NCI-H2107 (cell line): ENCODE measurements around the gene WNK1.
"Not testable (repeated sequence)": the region's sequence is repeated elsewhere in the genome, so short reads cannot be mapped to it uniquely, and the experiment has no call there.

Experiments used
- DNase-seq: peaks from one replicate; lab custom pipeline; 2025; lab: John Stamatoyannopoulos, UW

The WNK1 gene

DNA sequence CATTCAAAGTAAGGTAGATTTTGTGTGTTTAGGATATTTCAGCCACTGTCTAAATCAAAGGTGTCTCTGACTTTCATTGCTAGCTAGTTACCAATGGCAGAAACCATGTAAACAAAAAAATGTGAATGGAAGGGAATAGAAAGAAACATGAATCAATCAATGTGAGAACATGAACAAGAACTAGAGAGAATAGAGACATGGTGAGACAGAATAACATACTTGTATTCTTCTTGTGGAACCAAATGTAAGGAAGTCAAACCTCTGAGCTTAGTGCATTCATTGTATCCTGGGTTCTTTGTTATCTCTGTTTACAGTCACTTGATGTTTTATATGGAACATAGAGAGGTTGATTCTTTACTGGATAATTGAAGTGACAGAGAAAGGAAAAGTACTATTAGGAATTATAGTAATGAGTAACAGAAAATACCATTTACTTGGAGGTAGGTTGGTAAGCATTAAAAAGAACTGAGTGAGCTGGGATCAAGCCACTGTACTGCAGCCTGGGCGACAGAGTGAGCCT, 2.6 kb upstream of the WNK1 start:
- DNase-seq: no peak

DNA sequence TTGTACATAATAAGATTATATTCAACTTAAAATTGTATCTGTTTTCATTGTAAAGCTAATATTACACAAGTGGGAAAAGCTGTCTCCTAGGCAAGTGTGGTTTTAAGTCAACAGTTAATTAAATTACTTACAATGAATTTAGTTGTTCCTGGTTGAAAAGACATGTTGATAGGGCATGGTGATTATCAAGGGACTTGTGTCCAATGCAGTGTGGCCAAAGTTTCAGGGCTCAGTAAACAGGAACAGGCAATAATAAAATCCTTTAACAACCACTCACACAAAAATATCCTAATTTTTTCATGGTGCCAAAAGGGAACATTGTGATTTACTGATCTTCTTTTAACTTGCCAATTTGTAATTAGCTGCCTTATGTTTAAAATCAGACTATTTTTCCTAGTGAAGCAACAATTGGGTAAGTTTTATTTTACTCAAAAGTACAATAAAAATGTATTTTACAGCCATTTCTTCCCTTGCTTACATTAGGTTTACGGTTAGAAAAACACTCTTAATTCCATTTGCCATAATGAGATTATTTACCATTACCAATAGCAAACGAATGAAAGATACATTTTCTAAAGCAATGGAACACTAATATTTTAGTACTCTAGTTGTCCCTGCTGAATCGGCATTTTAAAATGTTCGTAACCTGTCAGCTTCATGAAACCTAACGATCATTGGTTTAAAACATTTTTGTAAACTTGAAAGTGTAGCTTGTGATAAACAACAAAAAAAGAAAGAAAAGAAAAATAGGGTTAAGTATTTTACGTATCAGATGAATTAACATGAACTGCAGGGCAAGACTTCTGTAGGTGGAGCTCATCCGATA, 1.8 kb upstream of the WNK1 start:
- no peak for DNase-seq

DNA sequence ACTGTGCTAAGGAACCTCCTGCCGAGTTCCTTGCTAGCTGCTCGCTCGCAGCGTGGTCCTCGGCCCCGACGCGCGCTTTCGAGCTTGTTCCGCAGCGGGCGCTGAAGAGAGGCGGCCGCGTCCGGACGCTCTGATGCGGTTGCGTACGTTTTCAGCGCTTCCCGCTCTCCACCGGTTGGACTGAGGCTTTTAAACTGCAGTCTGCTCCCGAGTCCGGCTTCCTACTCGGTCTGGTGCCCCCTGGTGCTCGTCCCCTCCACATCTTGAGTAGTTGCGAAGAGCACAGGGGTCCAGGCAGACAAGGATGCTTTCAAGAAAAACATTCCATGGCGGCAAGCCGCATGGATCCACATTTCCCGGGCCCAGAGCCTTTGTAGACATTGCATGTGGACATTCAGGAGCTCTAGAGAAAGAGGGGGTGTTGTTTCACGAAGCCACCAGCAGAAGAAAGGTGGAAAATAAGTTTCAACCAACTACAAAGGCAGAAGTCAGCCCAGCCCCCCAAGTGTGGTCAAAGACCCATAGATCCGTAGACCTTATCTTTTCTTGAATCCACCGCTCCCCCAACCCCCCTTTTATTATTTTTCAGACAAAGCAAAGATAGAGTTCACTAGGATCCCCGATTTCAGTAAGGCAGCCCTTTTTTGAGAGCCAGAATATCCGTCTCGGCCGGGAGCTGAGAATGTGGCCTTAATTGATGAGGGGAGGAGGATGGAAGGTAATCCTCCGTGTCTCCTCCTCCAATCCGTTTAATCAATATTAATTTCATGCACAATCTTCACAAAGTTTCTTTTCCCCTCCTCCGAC, 984 bp upstream of the WNK1 start:
- DNase-seq: peak; percentile 91

DNA sequence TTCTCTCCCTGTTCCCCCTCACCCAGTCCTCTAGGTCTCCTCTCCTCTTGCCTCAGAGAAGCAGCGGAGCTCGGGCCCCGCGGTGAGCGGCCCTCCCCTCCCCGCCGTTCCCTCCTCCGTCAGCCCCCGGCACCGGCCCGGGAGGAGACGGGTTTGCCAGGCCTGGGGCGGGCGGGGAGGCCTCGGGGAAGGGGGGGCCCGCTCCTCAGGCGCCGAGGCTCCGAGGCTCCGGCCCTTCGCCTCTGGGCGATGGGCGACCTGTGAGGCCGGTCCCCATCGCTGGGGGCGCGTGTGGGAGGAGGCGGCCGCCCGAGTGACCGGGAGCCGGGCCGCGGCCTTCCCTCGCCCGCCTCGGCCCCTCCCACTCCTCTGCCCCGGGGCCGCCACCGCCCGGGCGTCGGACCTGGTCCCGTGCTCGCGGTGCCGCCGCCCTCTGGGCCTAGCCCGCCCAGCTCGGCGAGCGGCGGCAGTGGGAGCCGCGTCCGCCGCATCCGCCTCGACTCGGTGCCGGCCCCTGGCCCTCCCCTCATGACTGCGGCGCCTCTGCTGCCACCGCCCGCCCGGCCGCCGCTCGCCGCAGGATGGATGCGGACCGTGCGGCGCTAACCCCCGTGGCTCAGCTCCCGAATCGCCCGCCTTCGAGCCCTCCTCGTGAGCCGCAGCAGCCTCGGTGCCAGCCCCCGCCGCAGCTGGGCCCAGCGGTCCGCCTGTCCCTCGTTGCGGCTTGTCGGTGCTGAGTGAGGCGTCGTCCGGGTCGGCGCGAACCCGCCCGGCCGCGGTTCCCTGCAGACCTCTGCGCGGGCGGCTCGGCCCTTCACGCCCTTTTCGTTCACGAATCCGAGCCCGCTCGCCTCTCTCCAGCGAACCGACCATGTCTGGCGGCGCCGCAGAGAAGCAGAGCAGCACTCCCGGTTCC, 574 bp downstream of the WNK1 start:
- DNase-seq: peak; percentile 57

DNA sequence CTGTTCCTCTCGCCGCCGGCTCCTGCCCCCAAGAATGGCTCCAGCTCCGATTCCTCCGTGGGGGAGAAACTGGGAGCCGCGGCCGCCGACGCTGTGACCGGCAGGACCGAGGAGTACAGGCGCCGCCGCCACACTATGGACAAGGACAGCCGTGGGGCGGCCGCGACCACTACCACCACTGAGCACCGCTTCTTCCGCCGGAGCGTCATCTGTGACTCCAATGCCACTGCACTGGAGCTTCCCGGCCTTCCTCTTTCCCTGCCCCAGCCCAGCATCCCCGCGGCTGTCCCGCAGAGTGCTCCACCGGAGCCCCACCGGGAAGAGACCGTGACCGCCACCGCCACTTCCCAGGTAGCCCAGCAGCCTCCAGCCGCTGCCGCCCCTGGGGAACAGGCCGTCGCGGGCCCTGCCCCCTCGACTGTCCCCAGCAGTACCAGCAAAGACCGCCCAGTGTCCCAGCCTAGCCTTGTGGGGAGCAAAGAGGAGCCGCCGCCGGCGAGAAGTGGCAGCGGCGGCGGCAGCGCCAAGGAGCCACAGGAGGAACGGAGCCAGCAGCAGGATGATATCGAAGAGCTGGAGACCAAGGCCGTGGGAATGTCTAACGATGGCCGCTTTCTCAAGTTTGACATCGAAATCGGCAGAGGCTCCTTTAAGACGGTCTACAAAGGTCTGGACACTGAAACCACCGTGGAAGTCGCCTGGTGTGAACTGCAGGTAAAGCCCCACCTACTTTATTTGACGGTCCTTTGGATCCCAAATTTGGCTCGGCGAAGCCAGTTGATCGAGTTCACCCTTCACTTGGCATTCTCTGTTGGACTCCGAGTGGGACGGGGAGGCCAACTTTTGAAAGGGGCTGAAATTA, 1.5 kb downstream of the WNK1 start:
- no peak for DNase-seq

DNA sequence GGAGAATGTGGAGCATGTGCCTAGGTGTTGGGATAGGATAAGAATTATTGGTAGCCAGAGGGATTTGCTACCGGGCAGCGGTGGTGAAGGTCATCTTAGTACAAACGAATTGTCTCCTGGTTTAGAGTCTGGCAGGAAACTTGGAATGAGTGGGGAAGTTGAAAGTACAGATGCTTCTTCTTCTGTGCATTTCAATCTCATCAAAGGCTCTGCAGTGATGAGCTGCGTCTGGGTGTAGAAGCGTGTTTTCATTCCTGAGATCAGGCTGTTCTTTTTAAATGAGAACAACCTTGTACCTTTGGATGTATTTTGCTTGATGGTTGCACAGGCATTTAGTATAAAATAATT, 2.1 kb downstream of the WNK1 start:
- no peak for DNase-seq

DNA sequence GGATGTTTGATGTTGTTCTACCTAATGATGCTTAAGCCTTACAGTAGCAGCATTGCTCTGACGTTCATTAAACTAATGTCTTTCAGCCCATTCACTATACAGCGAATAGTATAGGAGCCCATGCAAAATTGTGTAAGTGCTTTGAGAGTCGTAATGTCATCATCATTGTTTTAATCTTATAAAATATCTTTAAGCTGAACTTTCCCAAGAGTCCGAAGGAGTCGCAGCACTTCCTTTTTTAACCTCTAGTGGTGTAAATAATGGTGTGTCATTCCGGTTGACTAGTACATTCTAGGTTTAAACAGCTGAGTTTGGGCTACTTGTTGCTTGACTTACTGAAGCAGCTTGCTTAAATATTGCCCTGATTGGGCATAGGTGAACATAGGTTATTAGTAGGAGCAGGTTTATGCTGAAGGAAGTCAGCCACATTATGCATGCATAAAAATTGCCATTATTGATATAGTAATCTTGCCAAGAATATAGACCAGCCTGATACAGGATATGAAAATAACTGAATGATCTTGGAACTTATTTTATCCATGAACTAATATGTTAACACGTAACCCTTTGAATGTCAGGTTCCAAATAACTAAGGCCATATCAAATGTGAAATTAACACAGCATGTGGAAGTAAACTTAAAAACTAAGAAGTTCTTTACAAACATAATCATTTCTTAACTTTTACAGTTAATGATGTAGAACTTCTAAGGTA, 2.6 kb downstream of the WNK1 start:
- no peak for DNase-seq

DNA sequence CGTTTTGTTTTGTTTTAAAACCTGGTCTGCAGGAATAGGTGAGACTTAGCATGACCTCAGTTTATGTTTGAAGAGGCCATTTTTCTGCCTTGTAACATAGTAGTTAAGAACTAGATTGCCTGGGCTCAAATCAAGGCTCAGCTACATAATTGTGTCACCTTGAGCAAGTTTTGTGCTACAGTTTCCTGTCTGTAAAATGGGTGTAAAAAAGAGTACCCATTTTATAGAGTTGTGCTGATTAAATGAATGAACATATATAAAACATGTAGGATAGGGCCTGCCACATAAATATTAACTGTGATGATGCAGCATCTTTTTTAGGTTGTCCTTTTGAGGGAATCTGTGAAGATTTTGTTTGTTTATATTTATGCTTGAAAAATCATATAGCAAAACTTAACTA, 7.2 kb downstream of the WNK1 start:
- no peak for DNase-seq

DNA sequence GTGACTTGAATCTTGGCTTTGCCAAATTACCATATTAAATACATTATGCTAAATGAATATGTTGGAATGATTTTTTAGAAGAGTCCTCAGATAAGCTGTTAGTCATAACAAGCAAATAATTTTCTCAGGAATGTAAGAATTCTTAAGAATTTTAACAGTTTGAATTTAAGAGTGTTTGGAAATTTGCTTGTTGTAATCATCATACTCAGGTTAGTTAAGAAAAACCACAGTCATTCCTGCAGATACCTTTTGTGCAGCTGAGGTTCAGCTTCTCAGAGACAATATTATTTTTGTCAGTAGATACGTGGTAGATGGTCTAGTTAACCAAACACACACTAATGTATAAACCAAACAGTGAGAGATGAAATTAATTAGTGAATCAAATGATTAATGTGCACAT, 8.9 kb downstream of the WNK1 start:
- DNase-seq: no peak

DNA sequence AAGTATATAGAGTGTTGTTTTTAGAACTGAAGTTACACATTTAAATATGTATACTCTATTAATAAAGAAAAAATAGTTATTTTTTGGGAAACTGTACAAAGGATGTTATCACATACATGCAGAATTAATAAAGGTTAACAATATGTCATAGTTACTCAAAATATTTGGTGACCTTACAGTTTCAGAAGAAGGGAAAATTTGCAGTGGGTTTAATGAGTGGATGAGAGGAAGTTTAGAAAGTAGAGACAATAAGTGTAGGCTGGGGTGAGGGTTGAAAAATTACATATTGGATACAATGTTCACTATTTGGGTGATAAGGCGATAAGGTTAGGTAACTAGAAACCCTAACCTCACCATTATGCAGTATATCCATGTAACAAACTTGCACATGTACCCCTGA, 13.5 kb downstream of the WNK1 start:
- no peak for DNase-seq

DNA sequence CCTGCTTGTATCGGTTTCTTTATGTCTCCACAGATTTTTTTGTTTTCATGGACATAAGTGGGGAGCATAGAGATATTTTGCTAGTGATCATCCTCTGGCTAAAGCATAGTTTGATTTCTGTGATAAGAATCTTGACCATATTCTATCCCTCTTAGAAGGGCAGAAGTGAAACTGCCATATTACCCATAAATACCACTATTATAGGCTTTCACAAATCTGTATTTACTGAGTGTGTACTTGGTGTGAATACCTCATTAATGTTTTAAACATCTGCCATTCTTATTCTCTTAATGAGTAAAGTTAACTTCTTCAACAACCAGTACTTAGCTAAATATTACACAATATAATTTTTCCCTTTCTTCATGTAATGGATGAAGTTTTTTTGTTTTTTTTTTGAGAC, 16.1 kb downstream of the WNK1 start:
- no peak for DNase-seq

DNA sequence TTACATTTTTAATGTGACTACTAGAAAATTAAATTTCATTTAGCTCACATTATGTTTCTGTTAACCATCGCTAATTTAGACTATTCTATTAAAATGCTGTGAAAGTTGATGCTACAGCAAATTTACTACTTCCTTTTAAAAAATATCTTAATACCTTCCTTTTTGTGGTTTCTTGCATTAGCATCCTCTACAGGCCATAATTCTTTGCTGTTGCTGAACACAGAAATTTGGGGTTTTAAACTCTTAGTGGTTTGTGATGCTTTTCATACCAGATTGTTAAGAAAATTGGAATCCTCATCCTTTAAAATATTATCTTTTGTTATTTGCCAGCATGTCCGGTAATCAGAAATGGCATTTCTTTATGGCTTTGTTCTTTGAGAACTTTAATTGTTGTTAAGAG, 18.1 kb downstream of the WNK1 start:
- DNase-seq: no peak

DNA sequence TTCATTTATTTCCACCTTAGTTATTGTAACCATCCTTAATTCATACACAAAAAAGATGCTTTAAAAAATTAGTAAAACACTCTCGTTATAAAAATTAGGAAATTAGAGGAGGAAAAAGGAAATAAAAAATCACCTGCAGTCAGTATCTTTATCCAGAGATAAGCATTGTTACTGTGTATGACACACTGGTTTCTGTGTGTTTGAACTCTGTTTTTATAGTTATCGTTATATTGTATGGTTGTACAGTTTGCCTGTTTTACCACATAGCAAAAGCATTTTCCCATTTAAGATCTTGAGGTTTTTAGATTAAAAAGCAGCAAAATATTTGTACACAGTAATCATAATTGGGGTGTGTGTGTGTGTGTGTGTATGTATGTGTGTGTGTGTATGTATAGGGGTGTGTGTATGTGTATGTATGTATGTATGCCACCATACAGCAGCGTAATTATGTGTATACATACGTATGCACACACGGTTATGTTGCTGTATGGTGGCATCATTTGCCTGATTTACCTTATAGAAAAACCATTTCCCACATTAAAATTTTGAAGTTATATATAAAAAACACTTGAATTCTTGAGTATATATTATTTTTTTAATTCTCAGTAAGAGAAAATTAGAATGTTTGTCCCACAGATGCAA, 19.8 kb downstream of the WNK1 start:
- no peak for DNase-seq

DNA sequence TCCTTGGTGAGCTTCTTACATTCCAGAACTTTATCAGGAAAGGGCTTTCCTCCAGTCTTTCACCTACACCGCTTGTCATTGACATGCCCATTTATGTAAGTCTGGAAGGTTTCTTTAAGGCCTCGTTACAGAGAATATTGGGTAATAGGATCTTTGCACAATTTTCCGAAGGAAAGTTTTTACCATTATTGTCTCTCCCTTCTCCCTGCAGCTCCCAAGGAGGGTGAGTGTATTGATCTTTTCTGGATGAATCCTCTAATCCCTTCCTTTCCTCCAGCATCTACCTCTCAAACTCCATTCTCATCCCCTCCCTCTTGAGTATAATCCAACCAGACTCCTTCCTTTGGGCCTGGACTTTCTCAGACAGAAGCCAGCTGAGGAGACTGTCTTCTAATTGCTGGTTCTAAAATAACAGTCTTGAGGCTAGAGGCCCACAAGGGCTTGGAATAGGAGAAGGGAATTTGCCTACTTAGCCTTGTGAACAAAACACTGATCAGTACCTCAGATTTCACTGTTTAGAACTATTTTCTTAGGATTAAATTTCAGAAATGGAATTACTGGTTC, 21.8 kb downstream of the WNK1 start:
- no peak for DNase-seq

DNA sequence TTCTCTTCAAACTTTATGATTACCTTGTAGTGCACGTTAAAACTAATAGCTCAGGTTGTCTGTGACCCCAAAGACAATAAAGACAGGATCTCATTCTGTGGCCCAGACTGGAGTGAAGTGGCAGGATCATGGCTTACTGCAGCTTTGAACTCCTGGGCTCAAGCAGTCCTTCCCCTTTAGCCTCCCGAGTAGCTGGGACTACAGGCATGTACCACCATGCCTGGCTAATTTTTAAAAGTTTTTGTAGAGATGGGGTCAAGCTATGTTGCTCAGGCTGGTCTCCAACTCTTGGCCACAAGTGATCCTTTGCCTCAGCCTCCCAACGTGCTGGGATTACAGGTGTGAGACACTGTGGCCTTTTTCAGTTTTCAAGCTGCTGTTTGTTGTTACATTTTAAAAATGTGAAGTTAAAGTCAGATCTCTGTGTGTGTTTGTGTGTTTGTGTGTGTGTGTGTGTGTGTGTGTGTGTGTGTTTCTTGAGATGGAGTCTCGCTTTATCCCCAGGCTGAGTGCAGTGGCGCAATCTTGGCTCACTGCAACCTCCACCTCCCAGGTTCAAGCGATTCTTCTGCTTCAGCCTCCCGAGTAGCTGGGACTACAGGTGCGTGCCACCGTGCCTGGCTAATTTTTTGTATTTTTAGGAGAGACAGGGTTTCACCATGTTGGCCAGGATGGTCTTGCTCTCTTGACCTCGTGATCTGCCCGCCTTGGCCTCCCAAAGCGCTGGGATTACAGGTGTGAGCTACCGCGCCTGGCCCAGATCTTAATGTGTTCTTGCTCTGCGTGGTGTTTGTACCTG, 23.8 kb downstream of the WNK1 start:
- DNase-seq: not testable (repeated sequence)

DNA sequence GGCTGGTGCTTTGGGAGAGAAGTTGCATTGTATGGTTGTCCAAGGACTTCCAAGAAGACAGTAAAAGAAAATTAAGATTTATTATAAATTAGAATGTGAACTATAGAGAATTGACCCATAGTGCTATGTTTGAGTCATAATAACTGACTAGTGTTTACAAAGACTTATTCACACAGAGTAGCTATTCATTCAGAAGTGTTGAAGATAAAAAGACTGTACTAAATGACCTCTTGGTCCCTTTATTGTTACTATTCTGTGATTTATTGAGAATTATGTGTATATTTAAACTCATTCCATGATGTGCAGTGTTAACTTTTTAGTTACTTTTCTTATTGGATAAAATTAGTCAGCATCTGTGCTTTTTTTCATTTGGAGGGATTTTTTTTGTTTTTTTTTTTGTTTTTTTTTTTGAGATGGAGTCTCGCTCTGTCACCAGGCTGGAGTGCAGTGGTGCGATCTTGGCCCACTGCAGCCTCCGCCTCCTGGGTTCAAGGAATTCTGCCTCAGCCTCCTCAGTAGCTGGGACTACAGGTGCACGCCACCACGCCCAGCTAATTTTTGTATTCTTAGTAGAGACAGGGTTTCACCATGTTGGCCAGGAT, 24.5 kb downstream of the WNK1 start:
- DNase-seq: not testable (repeated sequence)

DNA sequence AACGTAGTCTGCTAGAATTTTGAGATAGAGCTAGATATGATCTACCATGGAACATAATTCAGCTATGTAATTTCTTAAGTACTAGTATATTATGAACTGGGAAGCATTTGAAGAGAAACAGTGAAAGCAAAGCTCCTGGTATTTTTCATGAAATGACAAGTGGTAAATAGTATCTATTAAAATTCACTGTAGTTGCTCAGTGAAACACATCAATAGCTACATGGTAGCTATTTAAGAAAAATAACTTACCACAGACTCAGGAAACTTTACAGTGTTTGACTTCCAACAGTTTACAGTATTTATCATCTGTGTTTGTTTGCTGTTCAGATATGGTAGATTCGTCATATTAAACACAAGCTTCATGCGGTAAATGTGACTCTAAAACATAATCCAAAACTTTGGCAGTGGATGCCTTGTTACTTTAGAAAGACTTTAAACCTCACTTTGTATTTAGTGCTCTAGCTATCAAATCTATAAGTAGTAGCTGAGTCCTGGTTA, 25.2 kb downstream of the WNK1 start:
- no peak for DNase-seq

DNA sequence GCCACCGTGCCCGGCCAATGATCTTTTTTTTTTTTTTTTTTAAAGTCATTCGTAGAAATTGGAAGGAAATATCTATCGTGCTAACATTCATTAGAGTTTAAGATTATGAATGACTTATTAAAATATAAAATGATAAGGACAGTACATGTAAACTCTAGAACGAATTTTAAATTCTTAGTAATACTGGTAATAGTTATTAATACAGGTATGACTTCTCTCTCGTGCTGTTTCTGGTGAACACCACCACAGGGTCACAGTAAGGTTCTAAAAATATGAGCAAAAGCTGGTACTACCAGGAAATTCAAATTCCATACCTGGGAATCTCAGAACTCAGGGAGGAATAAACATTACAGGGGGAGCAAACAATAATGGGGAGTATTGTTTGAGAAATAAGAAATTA, 26.2 kb downstream of the WNK1 start:
- no peak for DNase-seq
